HepG2 (cell line): ENCODE measurements around the gene SHISA9.

Experiments
- CTCF ChIP-seq: sonication (generic); formaldehyde crosslinking; IDR thresholded peaks from 2 replicates; pipeline ENCODE4 v1.5.0; 2020; ENCODE audit warnings: mild to moderate bottlenecking, missing genetic modification reagents, moderate library complexity
- RCOR2 ChIP-seq: IDR thresholded peaks from 2 replicates; pipeline ENCODE4 v1.6.1; 2016; ENCODE audit warnings: missing biosample characterization, missing genetic modification reagents
- SRF ChIP-seq: IDR thresholded peaks from 2 replicates; pipeline ENCODE4 v1.6.1; 2011; ENCODE audit warnings: mild to moderate bottlenecking, low read depth, low read length, moderate library complexity
- ZKSCAN8 ChIP-seq: IDR thresholded peaks from 2 replicates; pipeline ENCODE4 v1.6.1; 2016; ENCODE audit warnings: borderline replicate concordance, missing genetic modification reagents, missing compliant biosample characterization
- ZSCAN29 ChIP-seq: sonication (generic); formaldehyde crosslinking; conservative IDR thresholded peaks from 2 replicates; pipeline ENCODE4 v1.4.0; 2020; ENCODE audit warnings: mild to moderate bottlenecking, missing genetic modification reagents

- TF ChIP-seq ZKSCAN8 (no peak), CTCF (CRISPR knock-in tag) (peak; percentile 62), RCOR2 (CRISPR knock-in tag) (no peak), ZSCAN29 (CRISPR knock-in tag) (no peak), SRF (no peak)
Measured at GRCh38 chr16:13186813-13187212, 285.4 kb downstream of the SHISA9 start.
